Forelimb muscle (tissue), 1 donor: Measurements from ENCODE around the gene FAM89A. TPM values are rescaled to one million over a fixed set of nuclear protein-coding genes. Genes with fewer than 3 reads are reported as not detected.

Experiments
- DNase-seq: peaks from one replicate; pipeline ENCODE4 v3.0.0-alpha.2; 2013; ENCODE audit warnings: low read depth
- polyA plus RNA-seq: library from polyadenylated mRNA; unstranded; fragments of 120-200 nt; gene quantifications from one replicate; pipeline ENCODE4 v1.2.1, GENCODE V29; 2013; ENCODE audit not compliant: insufficient read length

FAM89A gene
- polyA plus RNA-seq: 7.9 TPM

DNA sequence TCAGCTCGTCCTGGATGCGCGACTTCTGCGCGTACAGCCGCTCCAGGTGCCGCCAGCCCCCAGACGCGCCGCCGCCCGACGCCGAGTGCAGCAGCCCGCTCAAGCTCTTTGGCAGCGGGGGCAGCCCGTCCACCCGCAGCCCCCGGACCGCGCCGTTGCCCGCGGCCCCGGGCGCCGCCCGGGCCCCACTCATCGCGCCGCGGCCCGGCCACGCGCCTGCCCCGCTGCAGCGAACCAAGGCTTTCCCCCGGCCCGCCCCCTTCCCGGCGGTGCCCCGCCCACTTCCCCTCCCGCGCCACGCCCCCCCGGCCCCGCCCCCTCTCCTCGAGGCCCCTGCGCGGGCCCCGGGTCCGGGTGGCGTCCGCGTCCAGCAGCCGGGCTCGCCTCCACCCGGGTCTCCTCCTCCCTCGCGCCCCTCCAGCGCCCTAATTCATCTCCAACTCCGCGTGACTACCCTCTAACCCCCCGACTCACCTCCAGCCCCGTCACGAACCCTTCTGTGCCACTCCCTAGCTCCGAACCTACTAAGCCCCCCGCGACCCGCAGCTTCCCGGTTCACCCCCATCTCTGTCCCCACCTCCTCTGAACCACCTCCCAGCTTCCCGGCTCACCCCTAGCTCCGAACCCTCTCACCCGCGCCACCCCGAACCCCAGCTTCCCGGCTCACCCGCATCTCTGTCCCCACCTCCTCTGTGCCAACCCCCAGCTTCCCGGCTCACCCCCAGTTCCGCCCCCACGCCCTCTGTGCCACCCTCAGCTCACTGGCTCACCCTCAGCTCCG, at the start of gene FAM89A:
Gene FAM89A, minus strand, starts transcription at position 236 of the 781 bp plus-strand sequence. Its CDS starts 43 bp downstream, at position 193.
- DNase-seq: no peak

DNA sequence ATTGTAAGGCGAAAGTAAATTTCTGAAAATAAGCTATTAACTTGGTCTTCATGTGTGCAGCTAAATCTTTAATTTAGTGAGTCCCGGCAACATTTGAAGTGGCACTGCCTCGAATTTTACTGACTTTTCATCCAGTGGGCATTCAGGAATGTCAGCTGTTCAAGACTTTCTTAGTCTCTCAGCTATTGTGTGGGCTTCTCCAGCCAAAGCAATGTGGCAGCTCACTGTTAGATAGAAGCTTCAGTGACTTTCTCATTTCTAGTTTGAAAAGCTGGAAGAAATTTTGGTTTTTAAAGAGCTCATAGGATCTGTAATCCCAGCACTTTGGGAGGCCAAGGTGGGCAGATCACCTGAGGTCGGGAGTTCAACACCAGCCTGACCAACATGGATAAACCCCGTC, 44.3 kb upstream of the FAM89A start:
- no peak for DNase-seq

DNA sequence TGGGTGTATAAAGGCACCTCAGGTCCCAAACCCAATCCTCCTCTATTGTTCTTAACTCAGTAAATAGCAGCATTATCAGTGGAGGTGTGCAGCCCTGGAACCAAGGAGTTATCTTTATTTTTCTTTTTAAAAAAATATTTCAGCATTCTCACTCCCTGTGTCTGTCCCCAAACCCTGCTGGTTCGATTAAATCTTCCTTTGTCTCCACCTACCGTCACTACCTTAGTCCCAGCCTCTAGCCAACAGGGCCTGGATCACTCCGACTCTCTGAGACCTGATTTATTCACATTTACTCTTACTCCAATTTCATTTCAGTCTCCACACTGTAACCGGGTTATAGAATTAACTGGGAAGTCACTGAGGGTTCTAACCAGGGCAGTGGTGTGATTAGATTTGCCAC, 39.1 kb upstream of the FAM89A start:
- DNase-seq: no peak

DNA sequence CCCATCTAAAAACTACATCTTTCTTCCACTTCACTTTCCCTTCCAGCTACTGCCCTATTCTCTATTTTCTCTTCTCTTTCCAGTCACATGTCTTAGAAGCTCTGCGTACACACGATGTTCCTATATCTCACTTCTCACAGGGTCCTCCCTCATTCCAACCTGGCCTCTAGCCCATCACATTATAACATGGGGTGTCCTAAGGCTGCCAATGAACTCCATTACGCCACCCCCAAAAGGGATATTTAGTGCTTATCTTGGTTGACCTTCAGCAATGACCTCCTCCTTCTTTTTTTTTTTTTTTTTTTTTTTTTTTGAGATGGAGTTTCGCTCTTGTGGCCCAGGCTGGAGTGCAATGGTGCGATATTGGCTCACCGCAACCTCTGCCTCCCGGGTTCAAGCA, 38.2 kb upstream of the FAM89A start:
- DNase-seq: no peak

DNA sequence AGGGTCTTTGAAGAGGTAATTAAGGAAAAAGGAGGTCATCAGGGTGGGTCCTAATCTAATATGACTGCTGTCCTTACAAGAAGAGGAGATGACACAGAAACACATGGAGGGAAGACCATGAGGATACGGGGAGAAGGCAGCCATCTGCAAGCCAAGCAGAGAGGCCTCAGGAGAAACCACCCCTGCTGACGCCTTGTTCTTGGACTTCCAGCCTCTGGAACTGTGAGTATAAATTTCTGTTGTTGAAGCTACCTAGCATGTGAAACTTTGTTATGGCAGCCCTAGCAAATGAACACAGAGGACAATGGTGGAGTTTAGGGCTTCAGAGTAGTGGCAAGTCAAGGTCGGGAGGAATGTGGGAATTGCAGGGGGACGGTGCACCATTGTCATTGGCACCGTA, 36.7 kb upstream of the FAM89A start:
- no peak for DNase-seq

DNA sequence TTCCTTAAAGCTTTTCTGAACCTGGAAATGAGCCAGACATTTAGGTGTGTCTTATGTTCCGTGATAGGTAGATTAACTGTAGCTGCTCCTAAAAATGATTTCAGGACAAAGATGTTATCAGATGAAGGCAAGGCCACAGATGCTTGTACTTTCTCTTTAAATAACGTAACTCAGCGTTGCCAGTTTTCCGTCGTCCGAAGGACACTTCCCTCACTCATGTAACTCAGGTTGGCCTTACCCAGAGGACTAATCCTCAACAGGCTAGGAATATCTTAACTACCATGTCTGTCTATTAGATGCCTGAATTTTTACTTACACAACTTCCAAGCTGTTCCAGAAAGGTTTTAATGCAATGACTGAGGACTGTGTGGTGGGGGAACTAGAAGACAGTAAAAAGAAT, 35.4 kb upstream of the FAM89A start:
- no peak for DNase-seq

DNA sequence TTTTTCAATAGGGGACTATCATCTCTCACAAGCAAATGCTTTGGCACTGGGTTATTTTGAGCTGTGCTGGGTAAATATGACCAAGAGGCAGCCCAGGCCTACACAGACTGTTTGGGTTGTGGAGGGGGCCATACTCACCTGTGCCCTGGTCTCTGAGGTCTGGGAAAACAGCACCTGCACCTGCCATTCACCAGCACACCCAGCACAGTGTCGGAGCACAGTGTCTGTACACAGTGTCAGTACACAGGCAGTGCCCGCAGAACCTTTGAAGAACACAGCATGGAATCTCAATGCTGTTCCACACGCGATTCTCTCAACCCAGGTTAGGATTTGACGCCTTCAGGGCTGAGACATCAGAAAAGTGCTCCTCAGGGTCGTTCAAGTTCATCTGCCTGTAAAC, 35.0 kb upstream of the FAM89A start:
- DNase-seq: no peak

DNA sequence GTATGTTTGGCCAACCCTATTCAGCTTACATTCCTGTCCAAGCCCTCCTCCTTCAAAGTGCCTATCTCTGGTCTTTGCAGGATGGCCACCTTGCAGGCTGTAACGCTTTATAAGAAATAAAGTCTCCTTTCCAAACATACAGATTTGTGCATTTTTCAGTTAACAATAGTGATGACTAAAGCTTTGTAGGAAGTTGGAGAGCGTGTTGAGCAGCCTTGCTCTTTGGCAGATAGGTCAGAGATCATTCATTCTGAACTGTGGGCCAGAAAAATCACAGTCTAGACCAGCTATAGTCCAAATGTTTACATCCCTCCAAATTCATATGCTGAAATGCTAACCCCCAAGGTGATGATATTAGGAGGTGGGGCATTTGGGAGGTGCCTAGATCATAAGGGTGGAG, 34.0 kb upstream of the FAM89A start:
- DNase-seq: no peak

DNA sequence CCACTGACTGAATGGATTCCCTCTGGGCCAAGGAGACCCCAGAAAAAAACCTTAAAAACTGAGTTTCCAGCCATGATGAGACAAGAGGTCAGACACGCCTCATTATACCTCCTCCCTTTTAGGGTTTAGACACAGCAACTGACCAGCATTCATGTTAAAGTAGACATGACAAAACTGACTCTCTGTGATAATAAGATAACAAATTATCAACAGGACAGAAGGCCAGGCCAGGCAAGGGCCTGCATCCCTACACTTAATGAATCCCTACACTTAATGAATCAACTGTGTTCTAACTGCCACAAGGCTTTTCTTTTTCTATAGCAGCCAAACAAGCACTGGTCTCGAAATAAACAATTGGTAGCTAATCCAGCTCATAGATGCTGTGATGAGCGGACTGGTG, 33.3 kb upstream of the FAM89A start:
- DNase-seq: no peak

DNA sequence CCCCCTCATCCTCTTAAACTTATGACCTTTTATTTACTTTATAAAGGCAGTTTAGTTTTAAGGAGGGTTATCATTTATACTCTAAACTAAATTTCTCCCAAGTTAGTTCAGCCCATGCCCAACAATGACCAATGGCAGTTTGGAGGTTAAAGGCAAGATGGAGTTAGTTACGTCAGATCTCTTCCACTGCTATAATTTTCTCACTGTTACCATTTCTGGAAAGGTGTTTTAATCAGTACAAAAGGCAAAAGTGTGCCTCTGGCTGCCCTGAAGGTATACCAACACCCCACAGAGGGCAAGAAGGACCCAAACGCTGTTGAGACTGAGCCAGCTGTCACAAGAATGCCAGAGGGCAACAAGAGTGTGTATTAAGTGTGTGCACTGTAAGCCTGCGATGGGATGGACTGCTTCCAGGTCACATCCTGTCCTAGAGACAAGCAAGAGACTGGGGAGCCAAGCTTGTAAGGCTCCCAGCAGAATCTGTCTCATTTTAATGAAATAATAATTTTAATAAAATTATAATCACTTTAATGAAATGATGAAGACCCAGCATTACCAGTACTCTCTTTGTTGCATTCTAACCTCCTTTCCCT, 32.5 kb upstream of the FAM89A start:
- DNase-seq: no peak

DNA sequence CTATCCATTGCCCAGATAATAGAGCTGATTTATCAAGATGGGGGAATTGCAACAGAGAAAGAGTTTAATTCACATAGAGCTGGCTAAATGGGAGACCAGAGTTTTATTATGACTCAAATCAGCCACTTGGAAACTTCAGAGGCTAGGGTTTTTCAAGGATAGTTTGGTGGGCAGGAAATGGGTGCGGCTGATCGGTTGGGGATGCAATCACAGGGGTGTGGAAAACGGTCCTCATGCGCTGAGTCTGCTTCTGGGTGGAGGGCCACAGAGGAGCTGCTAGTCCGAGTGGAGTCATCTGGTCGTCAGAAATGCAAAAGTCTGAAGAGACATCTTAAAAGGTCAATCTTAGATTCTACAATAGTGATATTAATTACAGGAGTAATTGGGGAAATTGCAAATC, 32.0 kb upstream of the FAM89A start:
- DNase-seq: no peak

DNA sequence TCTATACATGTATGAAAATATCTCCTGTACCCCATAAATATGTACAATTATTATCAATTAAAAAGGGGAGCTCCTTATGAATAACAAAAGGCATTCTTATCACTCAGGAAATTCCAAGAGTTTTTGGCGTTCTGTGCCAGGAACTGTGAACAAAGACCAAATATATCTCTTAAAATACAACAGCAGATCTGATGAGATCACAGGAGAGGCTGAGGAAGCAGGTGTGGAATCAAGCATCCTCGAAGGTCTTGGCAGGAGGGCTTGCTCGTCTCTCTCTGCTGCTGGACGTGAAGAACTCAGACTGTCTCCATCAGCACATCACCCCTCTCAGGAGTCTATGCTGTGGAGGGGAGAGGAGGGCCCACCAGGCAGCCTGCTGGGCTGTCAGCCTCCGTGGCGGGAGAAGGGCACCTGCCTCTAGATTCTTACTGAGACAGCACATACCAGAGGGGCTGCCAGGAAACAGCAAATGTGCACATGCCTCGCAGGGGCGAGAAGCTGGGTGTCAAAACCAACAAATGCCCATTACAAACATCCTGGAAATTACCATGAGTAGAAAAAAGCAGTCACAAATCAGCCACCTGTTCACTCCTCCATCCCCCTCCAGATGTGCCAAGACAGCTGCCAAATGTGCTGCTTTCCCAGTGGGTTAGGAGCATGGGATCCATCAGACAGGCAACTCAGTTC, 30.8 kb upstream of the FAM89A start:
- DNase-seq: no peak

DNA sequence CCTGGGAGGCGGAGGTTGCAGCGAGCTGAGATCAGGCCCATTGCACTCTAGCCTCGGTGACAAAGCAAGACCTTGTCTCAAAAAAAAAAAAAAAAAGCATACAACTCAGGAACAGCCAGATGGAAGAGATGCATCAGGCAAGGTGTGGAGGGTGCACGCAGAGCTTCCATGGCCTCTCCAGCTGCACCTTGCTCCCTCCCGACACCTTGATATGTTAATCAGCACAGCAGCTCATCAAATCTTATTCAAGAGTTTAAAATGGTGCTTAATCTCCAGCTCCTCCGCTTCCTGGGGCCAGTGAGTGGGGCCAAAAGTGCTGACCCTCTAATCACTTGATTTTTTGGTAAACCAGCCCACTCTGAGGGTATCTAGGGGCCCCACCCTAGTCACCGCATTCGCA, 29.3 kb upstream of the FAM89A start:
- DNase-seq: no peak

DNA sequence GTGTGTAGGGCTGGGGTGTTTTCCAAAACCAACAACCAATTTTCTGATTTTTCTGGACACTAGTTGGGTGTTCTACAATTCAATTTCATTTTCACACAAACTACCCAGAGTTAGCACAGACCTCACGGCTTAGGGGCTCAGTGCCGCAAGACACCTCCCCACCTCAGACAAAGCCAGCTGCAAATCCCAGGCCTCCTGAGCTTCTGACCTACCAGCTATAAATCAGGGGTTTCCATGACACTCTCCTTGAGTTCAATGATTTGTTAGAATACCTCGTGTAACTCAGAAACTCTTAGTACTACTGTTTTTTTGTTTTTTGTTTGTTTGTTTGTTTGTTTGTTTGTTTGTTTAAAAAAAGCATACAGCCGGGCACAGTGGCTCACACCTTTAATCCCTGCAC, 28.7 kb upstream of the FAM89A start:
- no peak for DNase-seq

DNA sequence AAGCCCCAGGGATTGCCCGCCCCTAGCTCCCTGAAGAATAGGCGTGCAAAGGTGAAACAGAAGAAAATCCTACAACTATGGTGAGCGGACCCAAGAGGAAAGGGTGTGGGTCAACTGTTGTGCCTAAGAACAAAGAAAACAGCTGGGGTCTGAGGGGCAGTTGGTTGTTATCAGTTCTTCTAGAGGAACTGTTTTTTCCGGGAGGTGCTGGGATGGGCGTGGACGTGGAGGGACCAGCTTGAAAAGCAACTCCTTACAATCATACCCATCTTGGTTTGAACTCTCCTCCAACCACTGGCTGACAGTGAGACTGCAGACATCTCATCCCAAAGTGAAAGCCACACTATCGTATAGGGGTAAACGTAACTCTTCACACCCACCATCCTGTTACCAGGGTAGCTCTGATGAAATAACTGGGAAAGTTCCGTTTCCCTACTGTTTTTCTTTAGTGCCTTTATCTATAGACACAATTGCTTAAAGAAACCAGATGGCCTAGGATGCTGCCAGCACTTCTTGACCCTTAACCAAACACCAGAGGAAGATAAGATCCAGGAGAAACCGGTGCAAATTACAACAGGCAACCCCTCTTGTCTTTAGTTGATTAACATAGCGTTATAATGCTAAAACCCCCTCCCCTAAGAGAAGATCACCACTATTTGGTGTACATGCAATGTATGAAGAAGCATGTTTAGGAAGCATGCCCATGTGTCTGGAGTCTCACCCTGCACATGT, 25.6 kb upstream of the FAM89A start:
- no peak for DNase-seq

DNA sequence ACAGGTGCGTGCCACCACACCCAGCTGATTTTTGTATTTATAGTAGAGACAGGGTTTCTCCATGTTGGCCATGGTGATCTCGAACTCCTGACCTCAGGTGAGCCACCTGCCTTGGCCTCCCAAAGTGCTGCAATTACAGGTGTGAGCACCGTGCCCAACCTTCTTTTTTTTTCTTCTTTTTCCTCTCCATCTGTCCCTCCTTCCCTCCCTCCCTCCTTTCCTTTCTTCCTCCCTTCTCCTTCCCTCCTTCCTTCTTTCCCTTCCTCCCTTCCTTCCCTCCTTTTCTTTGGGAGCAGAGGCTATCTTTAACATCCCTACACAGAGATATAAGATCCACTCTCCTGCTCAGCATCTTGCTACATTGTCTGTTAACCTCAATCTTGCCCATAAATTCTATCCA, 24.4 kb upstream of the FAM89A start:
- no peak for DNase-seq

DNA sequence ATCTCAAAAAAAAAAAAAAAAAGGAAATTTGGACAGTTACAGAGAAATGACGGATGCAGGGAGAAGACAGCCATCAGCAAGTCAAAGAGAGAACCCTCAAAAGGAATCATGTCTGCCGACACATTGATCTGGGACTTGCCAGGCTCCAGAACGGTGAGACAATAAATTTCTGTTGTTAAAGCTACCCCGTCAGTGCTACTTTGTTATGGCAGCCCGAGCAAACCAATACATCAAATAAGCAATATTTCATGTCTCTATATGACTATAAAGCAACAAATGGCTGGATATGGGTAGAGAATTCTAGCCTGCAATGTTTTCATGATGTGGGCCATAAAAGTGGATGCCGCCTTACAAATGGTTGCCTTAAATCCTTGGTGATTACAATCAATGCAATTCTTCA, 23.3 kb upstream of the FAM89A start:
- DNase-seq: no peak

DNA sequence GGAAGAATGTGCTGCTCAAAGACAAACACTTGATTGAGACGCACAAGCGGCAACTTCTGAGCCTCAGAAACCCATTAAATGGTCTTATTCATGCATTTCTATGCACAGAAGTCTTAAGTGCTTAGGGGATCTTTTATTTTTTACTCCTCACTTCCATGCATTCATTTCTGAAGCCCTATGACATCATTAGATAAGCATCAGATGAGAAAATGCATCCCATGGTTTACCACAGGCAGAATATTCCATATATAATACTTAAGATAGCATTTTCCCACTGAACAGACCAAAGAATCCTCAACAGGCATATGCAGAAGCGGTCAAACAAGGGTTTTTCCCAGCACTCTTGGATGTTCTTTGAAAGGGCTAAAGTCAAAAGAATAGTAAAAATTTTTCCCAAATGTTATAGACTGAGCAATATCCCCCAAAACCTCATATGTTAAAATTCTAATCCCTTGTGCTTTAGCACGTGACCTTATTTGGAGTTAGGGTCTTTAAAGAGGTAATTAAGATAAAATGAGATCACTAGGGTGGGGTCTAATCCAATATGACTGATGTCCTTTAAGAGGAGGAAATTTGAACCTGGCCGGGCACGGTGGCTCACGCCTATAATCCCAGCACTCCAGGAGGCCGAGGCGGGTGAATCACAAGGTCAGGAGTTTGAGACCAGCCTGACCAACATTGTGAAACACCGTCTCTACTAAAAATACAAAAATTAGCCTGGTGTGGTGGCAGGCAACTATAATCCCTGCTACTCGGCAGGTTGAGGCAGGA, 22.6 kb upstream of the FAM89A start:
- no peak for DNase-seq

DNA sequence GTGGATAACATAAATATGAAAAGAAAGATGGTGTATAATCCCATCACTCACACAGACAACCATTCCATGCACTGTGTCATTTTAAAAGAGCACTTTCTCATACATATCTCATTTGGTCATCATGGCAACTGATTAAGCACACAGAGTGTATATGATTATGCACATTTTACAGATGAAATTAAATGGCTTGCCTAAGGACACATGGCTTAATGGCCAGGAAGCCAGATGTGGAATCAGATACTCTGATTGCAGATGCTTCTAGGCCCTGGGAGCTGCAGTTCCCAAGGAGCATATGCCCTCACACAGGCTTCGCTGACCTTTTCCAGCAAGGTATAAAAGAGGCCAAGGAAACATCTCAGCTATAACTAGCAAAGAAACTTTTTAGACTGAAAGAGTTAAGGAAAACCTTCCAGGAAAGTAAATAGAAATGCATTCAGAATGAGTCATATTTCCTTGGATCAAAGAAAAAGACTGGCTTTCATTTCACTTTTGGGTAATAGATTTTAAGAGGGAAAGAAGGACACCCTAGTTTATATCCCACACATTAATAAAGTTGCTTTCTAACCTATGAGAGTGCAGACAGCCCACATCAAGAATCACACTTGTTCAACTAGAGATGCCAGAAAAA, 19.6 kb upstream of the FAM89A start:
- no peak for DNase-seq

DNA sequence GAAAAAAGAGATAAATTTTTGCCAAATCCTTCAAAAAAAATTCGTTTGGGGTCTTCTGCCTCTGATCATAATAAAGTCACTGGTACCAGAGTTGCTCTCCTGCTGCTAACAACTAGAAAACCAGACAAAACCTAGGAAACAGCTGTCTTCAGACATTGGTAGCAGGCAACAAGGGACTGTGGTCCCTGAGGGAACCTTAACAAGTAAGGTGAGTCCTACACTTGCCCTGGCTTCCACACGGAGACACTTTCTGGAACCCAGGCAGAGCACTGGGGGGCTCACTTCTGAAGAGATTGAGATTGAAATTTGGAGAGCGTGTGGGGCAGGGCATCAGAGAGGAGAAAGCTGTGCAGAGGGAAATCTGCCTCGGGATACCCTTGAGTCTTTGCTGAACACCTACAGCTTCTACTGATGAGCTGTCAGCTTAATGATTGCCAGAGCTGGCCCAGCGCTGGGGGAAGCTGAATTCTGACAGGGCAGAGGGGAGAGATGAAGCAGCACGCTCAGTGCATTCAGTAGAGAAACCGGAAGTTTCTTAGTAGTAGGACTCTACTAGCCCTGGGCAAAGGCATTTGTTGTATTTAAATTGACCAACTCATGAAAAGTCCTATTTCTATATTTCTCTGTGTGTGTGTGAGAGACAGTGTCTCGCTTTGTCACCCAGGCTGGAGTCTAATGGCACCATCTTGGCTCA, 18.5 kb upstream of the FAM89A start:
- no peak for DNase-seq

DNA sequence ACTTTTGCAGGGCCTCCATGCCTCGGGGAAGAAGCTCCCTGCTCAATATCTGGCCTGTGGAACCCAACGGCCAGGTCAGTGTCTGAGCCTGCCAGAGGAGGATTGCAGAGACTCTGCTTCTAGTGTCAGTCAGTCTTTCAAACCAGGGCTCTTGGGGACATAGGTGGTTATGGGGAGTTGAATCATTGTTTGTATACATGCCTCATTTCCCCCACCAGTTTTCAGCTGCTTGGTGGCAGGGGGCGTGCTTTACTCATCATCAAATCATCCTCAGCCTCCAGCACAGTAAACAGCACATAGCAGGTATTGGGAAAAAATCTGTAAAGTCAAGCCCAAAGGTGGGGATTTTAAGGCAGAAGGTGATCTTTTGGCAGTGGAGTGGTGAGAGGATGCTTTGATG, 17.4 kb upstream of the FAM89A start:
- DNase-seq: no peak
